GM23338 (cell line): ENCODE results near the gene ATG7. TPM values are rescaled to one million over a fixed set of nuclear protein-coding genes. Genes with fewer than 3 reads are reported as not detected.

ENCODE experiments used
- ATAC-seq: fragments of 200-7000 bp; cut with Tn5 transposase; 3 replicates; pipeline ENCODE4 v1.9.1; 2020
- DNase-seq: peaks from one replicate; pipeline ENCODE4 v3.0.0-alpha.2; 2015; ENCODE audit warnings: low spot score
- H2AFZ ChIP-seq: fragments of 200-600 bp; sonication (generic); 2 replicates; pipeline ENCODE4 v1.8.0; 2016; ENCODE audit warnings: antibody characterized with exemption, mild to moderate bottlenecking, moderate library complexity
- H3F3A ChIP-seq: fragments of 200-600 bp; sonication (generic); replicated peaks from 2 replicates; pipeline ENCODE4 v1.8.0; 2017; ENCODE audit warnings: antibody characterized with exemption, mixed run types, low read depth
- H3K27ac ChIP-seq: fragments of 200-600 bp; sonication (generic); 2 replicates; pipeline ENCODE4 v1.6.1; 2016; ENCODE audit warnings: low read depth
- H3K27me3 ChIP-seq: fragments of 200-600 bp; sonication (generic); 2 replicates; pipeline ENCODE4 v1.8.0; 2016; ENCODE audit warnings: mild to moderate bottlenecking, mixed run types, moderate library complexity; ENCODE audit not compliant: insufficient read depth
- H3K36me3 ChIP-seq: fragments of 200-600 bp; sonication (generic); 2 replicates; pipeline ENCODE4 v1.8.0; 2016; ENCODE audit warnings: mild to moderate bottlenecking; ENCODE audit not compliant: insufficient read depth
- H3K4me1 ChIP-seq: fragments of 200-600 bp; sonication (generic); 2 replicates; pipeline ENCODE4 v1.8.0; 2016; ENCODE audit warnings: mild to moderate bottlenecking, moderate library complexity; ENCODE audit not compliant: insufficient read depth
- H3K4me2 ChIP-seq: fragments of 200-600 bp; sonication (generic); 2 replicates; pipeline ENCODE4 v1.7.1; 2017; ENCODE audit warnings: mixed run types
- H3K4me3 ChIP-seq: fragments of 200-600 bp; sonication (generic); 2 replicates; pipeline ENCODE4 v1.6.1; 2016; ENCODE audit warnings: mixed run types
- H3K79me2 ChIP-seq: fragments of 200-600 bp; sonication (generic); replicated peaks from 2 replicates; pipeline ENCODE4 v1.8.0; 2017; ENCODE audit warnings: mild to moderate bottlenecking; ENCODE audit not compliant: insufficient read depth
- H3K9me2 ChIP-seq: fragments of 200-600 bp; sonication (generic); 2 replicates; pipeline ENCODE4 v1.8.0; 2017; ENCODE audit not compliant: insufficient read depth
- H4K20me1 ChIP-seq: fragments of 200-600 bp; sonication (generic); replicated peaks from 2 replicates; pipeline ENCODE4 v1.8.0; 2017; ENCODE audit warnings: mild to moderate bottlenecking; ENCODE audit not compliant: insufficient read depth
- H3K27ac Mint-ChIP-seq: 2 replicates; pipeline ENCODE4 v1.8.0; 2020; ENCODE audit warnings: inconsistent platforms, mild to moderate bottlenecking, moderate library complexity, mixed read lengths
- H3K27me3 Mint-ChIP-seq: 3 replicates; pipeline ENCODE4 v1.8.0; 2022; ENCODE audit warnings: low read depth, mild to moderate bottlenecking, moderate library complexity, mixed read lengths, inconsistent platforms; ENCODE audit not compliant: insufficient read depth, poor library complexity
- H3K36me3 Mint-ChIP-seq: 3 replicates; pipeline ENCODE4 v1.8.0; 2021; ENCODE audit warnings: low read depth, mild to moderate bottlenecking, inconsistent platforms, moderate library complexity, mixed read lengths
- H3K4me1 Mint-ChIP-seq: 3 replicates; pipeline ENCODE4 v1.8.0; 2020; ENCODE audit warnings: mild to moderate bottlenecking, inconsistent platforms, mixed read lengths
- H3K4me3 Mint-ChIP-seq: 3 replicates; pipeline ENCODE4 v1.8.0; 2021; ENCODE audit warnings: moderate library complexity, mild to moderate bottlenecking, inconsistent platforms, mixed read lengths
- H3K9me3 Mint-ChIP-seq: 3 replicates; pipeline ENCODE4 v1.8.0; 2020; ENCODE audit warnings: moderate library complexity, mild to moderate bottlenecking, inconsistent platforms, mixed read lengths
- CREB1 ChIP-seq: fragments of 250-450 bp; sonication (Bioruptor Pico); IDR thresholded peaks from 2 replicates; pipeline ENCODE4 v1.5.0; 2020; ENCODE audit warnings: low read depth, mild to moderate bottlenecking, moderate library complexity
- CTCF ChIP-seq, 2 experiments: fragments of 200-600 bp in 1 of 2; sonication (generic) in 1 of 2; conservative IDR thresholded peaks; 2 replicates each; pipeline versions ENCODE4 v1.5.1 to v1.6.1; 2016 to 2017; ENCODE audit warnings: antibody characterized with exemption in 2 of 2, low read depth in 2 of 2, mild to moderate bottlenecking in 2 of 2, moderate library complexity in 1 of 2
- ETS1 ChIP-seq: IDR thresholded peaks from 2 replicates; pipeline ENCODE4 v1.6.1; 2016; ENCODE audit warnings: antibody characterized with exemption
- EZH2 ChIP-seq: fragments of 200-600 bp; sonication (generic); IDR thresholded peaks from one replicate; pipeline ENCODE4 v1.8.0; 2017; ENCODE audit warnings: antibody characterized with exemption, mild to moderate bottlenecking, low read depth; ENCODE audit not compliant: unreplicated experiment
- EZH2phosphoT487 ChIP-seq: fragments of 200-600 bp; sonication (generic); IDR thresholded peaks from one replicate; pipeline ENCODE4 v1.8.1; 2018; ENCODE audit warnings: antibody characterized with exemption; ENCODE audit not compliant: unreplicated experiment
- JUNB ChIP-seq: IDR thresholded peaks from one replicate; pipeline ENCODE4 v1.6.1; 2016; ENCODE audit warnings: antibody characterized with exemption; ENCODE audit not compliant: unreplicated experiment
- NANOG ChIP-seq: IDR thresholded peaks from 2 replicates; pipeline ENCODE4 v1.6.1; 2016; ENCODE audit warnings: antibody characterized with exemption, borderline replicate concordance
- POLR2AphosphoS5 ChIP-seq: IDR thresholded peaks from 2 replicates; pipeline ENCODE4 v1.6.1; 2016; ENCODE audit warnings: antibody characterized with exemption, low read depth
- REST ChIP-seq: IDR thresholded peaks from one replicate; pipeline ENCODE4 v1.6.1; 2018; ENCODE audit warnings: antibody characterized with exemption; ENCODE audit not compliant: unreplicated experiment
- STAT1 ChIP-seq: IDR thresholded peaks from one replicate; pipeline ENCODE4 v1.6.1; 2016; ENCODE audit warnings: antibody characterized with exemption; ENCODE audit not compliant: unreplicated experiment
- ZNF114 ChIP-seq: fragments of 250-450 bp; sonication (Bioruptor Pico); IDR thresholded peaks from 2 replicates; pipeline ENCODE4 v1.5.0; 2020; ENCODE audit warnings: mild to moderate bottlenecking, moderate library complexity
- ZNF331 ChIP-seq: fragments of 250-450 bp; sonication (Bioruptor Pico); IDR thresholded peaks from 2 replicates; pipeline ENCODE4 v1.5.0; 2020; ENCODE audit warnings: low read depth, mild to moderate bottlenecking, moderate library complexity
- ZNF462 ChIP-seq: fragments of 250-450 bp; sonication (Bioruptor Pico); IDR thresholded peaks from 2 replicates; pipeline ENCODE4 v1.5.0; 2020; ENCODE audit warnings: mild to moderate bottlenecking, moderate library complexity
- polyA plus RNA-seq: library from polyadenylated mRNA; unstranded; fragments of >200 nt; fragmentation: Nextera tagmentation; extraction: Ambion mirVana; gene quantifications from 2 replicates; pipeline ENCODE4 v1.2.1, GENCODE V29; 2016
- total RNA-seq: library from RNA; depleted of rRNA; stranded (reverse); fragments of >200 nt; shearing (Covaris generic); gene quantifications from 2 replicates; pipeline ENCODE4 v1.2.3, GENCODE V29; 2014

ATG7 gene
- total and polyA plus RNA-seq, 2 experiments from 2014 or later = 16.2 to 36.7 TPM

GRCh38 chr3:11437506-11437905 is 165.3 kb downstream of the ATG7 start:
- H3K27ac Mint-ChIP-seq = no peak overlapping the region
- TF ChIP-seq POLR2AphosphoS5 (no peak), ZNF331 (CRISPR knock-in tag) (no peak), ZNF462 (no peak), CREB1 (CRISPR knock-in tag) (no peak), ETS1 (no peak), EZH2phosphoT487 (no peak), CTCF (conservative IDR thresholded peaks at IDR 0.05; ENCODE audit: low read depth in 2 of 2) (no peak), ZNF114 (CRISPR knock-in tag) (no peak), REST (no peak), JUNB (no peak), EZH2 (no peak), NANOG (no peak), STAT1 (no peak)
- no peak overlapping the region for H3K4me3 Mint-ChIP-seq
- DNase-seq = no peak
- Histone ChIP-seq H3K4me3 (no peak overlapping the region), H3K79me2 (no peaks in the 10 kb centered on the region), H4K20me1 (no peaks in the 10 kb centered on the region), H3F3A (no peaks in the 10 kb centered on the region), H3K9me2 (no peaks in the 10 kb centered on the region; the same call in 1 of the 2 replicates), H3K4me2 (no peak overlapping the region), H2AFZ (no peak overlapping the region), H3K27ac (no peak overlapping the region), H3K27me3 (no peaks in the 10 kb centered on the region), H3K36me3 (no peaks in the 10 kb centered on the region), H3K4me1 (no peaks in the 10 kb centered on the region)
- H3K27me3 Mint-ChIP-seq = no peaks in the 10 kb centered on the region
- H3K4me1 Mint-ChIP-seq = peaks cover 3% of the 10 kb centered on the region; the same call in 1 of the 3 replicates
- H3K36me3 Mint-ChIP-seq = no peaks in the 10 kb centered on the region
- H3K9me3 Mint-ChIP-seq = no peaks in the 10 kb centered on the region
- ATAC-seq = no peak
